ENCODE measurements around the gene GSK3A.

- TF ChIP-seq RORB (CRISPR knock-in tag; IDR thresholded peaks at IDR 0.05) (no peak), CTCF (IDR thresholded peaks at IDR 0.05) (no peak), CBFB (CRISPR knock-in tag; IDR thresholded peaks at IDR 0.05; ENCODE audit: low read depth) (no peak), MLX (CRISPR knock-in tag; IDR thresholded peaks at IDR 0.05) (no peak), E2F1 (CRISPR knock-in tag; IDR thresholded peaks at IDR 0.05) (no peak), ZNF121 (CRISPR knock-in tag; IDR thresholded peaks at IDR 0.05) (no peak)
These were observed 9.3 kb downstream of the GSK3A start for GRCh38 chr19:42233106-42233505.

Data from WTC11 (cell line).